ENCODE results near the gene LRRC75B.

Gene LRRC75B

GRCh38 chr22:24585461-24585860, 7.4 kb downstream of the LRRC75B start:
- no peak for DNase-seq (ENCODE audit: low spot score)

- DNase-seq (ENCODE audit: low spot score), result no peak
Observed at GRCh38 chr22:24584871-24585411, 7.9 kb downstream of the LRRC75B start.

GRCh38 chr22:24584166-24584790, 8.6 kb downstream of the LRRC75B start:
- DNase-seq (ENCODE audit: low spot score), result no peak

GRCh38 chr22:24583221-24584165, 9.4 kb downstream of the LRRC75B start:
- DNase-seq (ENCODE audit: low spot score), result peak; percentile 66

- DNase-seq (ENCODE audit: low spot score), result no peak
Observed at GRCh38 chr22:24582056-24582814, 10.6 kb downstream of the LRRC75B start.

- DNase-seq (ENCODE audit: low spot score), result peak; percentile 74
Observed at GRCh38 chr22:24580276-24580675, 12.6 kb downstream of the LRRC75B start.

- no peak for DNase-seq (ENCODE audit: low spot score)
Observed at GRCh38 chr22:24579258-24579601, 13.6 kb downstream of the LRRC75B start.

GRCh38 chr22:24578355-24579257, 14.3 kb downstream of the LRRC75B start:
- DNase-seq (ENCODE audit: low spot score), result no peak

- no peak for DNase-seq (ENCODE audit: low spot score)
Observed at GRCh38 chr22:24576778-24577177, 16.1 kb downstream of the LRRC75B start.

- no peak for DNase-seq (ENCODE audit: low spot score)
Observed at GRCh38 chr22:24571266-24571665, 21.6 kb downstream of the LRRC75B start.

GRCh38 chr22:24567668-24568067, 25.2 kb downstream of the LRRC75B start:
- DNase-seq (ENCODE audit: low spot score), result no peak

- no peak for DNase-seq (ENCODE audit: low spot score)
Observed at GRCh38 chr22:24566899-24567511, 25.9 kb downstream of the LRRC75B start.

GRCh38 chr22:24565077-24565476, 27.8 kb downstream of the LRRC75B start:
- DNase-seq (ENCODE audit: low spot score), result no peak

GRCh38 chr22:24564376-24565058, 28.4 kb downstream of the LRRC75B start:
- DNase-seq (ENCODE audit: low spot score), result no peak

GRCh38 chr22:24563246-24563645, 29.6 kb downstream of the LRRC75B start:
- no peak for DNase-seq (ENCODE audit: low spot score)

GRCh38 chr22:24559471-24559870, 33.4 kb downstream of the LRRC75B start:
- no peak for DNase-seq (ENCODE audit: low spot score)

GRCh38 chr22:24555165-24556039, 37.5 kb downstream of the LRRC75B start, which contains the start of gene SNRPD3:
SNRPD3 (plus strand) TSS chr22:24555999; CDS start chr22:24557675, 1,676 bp downstream.
- DNase-seq (ENCODE audit: low spot score), result peak; percentile 99

- DNase-seq (ENCODE audit: low spot score), result peak; percentile 37
Observed at GRCh38 chr22:24554313-24555164, 38.3 kb downstream of the LRRC75B start, which contains the start of gene GUCD1. GUCD1 (minus strand) TSS chr22:24555138; CDS start chr22:24554991, 147 bp downstream.

All from kidney tubule cell (primary cell).